Hepatocyte (in vitro differentiated cells): ENCODE measurements around the gene ENAM. TPM values are rescaled to one million over a fixed set of nuclear protein-coding genes. Genes with fewer than 3 reads are reported as not detected.

Experiments
- DNase-seq: peaks from one replicate; pipeline ENCODE4 v3.0.0-alpha.2; 2016; ENCODE audit warnings: low spot score
- H2AFZ ChIP-seq: fragments of 200-600 bp; sonication (generic); 2 replicates; pipeline ENCODE4 v1.6.0; 2016; ENCODE audit warnings: antibody characterized with exemption, mild to moderate bottlenecking
- H3K27ac ChIP-seq: fragments of 200-600 bp; sonication (generic); 2 replicates; pipeline ENCODE4 v1.5.1; 2016; ENCODE audit warnings: mild to moderate bottlenecking
- H3K27me3 ChIP-seq: fragments of 200-600 bp; sonication (generic); 2 replicates; pipeline ENCODE4 v1.6.1; 2016
- H3K36me3 ChIP-seq: fragments of 200-600 bp; sonication (generic); replicated peaks from 2 replicates; pipeline ENCODE4 v1.5.1; 2016; ENCODE audit warnings: low read depth; ENCODE audit not compliant: insufficient read depth
- H3K4me1 ChIP-seq: fragments of 200-600 bp; sonication (generic); 2 replicates; pipeline ENCODE4 v1.5.1; 2016; ENCODE audit warnings: mild to moderate bottlenecking, moderate library complexity; ENCODE audit not compliant: insufficient read depth
- H3K4me2 ChIP-seq: fragments of 200-600 bp; sonication (generic); 2 replicates; pipeline ENCODE4 v1.6.0; 2016
- H3K4me3 ChIP-seq: fragments of 200-600 bp; sonication (generic); 2 replicates; pipeline ENCODE4 v1.5.1; 2016; ENCODE audit warnings: mild to moderate bottlenecking
- H3K79me2 ChIP-seq: fragments of 200-600 bp; sonication (generic); 2 replicates; pipeline ENCODE4 v1.6.0; 2017; ENCODE audit warnings: mild to moderate bottlenecking
- H3K9me2 ChIP-seq: fragments of 200-600 bp; sonication (generic); replicated peaks from 2 replicates; pipeline ENCODE4 v1.6.0; 2017; ENCODE audit warnings: mild to moderate bottlenecking; ENCODE audit not compliant: insufficient read depth
- H3K9me3 ChIP-seq: fragments of 200-600 bp; sonication (generic); 2 replicates; pipeline ENCODE4 v1.5.1; 2016; ENCODE audit warnings: low read depth, mild to moderate bottlenecking
- H4K20me1 ChIP-seq: fragments of 200-600 bp; sonication (generic); 2 replicates; pipeline ENCODE4 v1.6.0; 2016; ENCODE audit warnings: mild to moderate bottlenecking; ENCODE audit not compliant: insufficient read depth, poor library complexity, severe bottlenecking
- CTCF ChIP-seq: fragments of 200-600 bp; sonication (generic); IDR thresholded peaks from 2 replicates; pipeline ENCODE4 v1.5.1; 2016; ENCODE audit warnings: antibody characterized with exemption, mild to moderate bottlenecking; ENCODE audit not compliant: poor library complexity
- EZH2 ChIP-seq: fragments of 200-600 bp; sonication (generic); IDR thresholded peaks from 2 replicates; pipeline ENCODE4 v1.6.1; 2016; ENCODE audit warnings: antibody characterized with exemption, mild to moderate bottlenecking, borderline replicate concordance
- EZH2phosphoT487 ChIP-seq: fragments of 200-600 bp; sonication (generic); IDR thresholded peaks from one replicate; pipeline ENCODE4 v1.6.1; 2018; ENCODE audit warnings: antibody characterized with exemption, mild to moderate bottlenecking, low read depth, moderate library complexity; ENCODE audit not compliant: unreplicated experiment, severe bottlenecking
- WGBS: methylation state at CpG from one replicate; pipeline ENCODE4 v1.1.6; 2016; ENCODE audit warnings: low lambda C conversion rate; ENCODE audit errors: missing lambda C conversion rate; 5-methylcytosine and 5-hydroxymethylcytosine counted together
- polyA plus RNA-seq: library from polyadenylated mRNA; unstranded; fragments of >200 nt; fragmentation: Nextera tagmentation; extraction: Ambion mirVana; gene quantifications from 2 replicates; pipeline ENCODE4 v1.2.1, GENCODE V29; 2016
- total RNA-seq: library from RNA; depleted of rRNA; stranded (reverse); fragments of >200 nt; gene quantifications from 2 replicates; pipeline ENCODE4 v1.2.3, GENCODE V29; 2014

ENAM gene
- total and polyA plus RNA-seq, 2 experiments from 2014 or later = 0.20 to 0.64 TPM

DNA sequence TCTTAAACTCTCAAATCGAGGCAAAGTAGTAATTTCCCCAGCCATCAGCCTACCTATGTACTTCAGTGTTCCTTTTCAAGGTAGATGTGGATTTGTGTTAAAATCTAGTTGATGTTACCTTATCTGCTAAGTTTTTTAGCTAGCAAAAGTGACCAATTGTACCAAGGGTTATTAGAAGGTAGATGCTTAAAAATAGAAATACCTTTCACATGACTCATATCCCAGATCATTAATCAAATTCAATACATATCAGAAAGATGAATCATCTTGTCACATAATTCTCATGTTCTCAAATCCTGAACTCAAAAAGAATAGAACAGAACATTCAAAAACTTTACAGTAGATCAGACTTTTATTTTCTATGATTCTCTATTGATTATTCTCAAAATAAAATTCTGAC is 3.5 kb downstream of the ENAM start:
- Histone ChIP-seq H3K4me1 (no peaks in the 10 kb centered on the region), H4K20me1 (no peaks in the 10 kb centered on the region), H3K27ac (no peak overlapping the region), H2AFZ (no peak overlapping the region), H3K9me2 (no peaks in the 10 kb centered on the region), H3K4me2 (no peak overlapping the region), H3K4me3 (no peak overlapping the region), H3K36me3 (no peaks in the 10 kb centered on the region), H3K79me2 (no peaks in the 10 kb centered on the region), H3K27me3 (no peaks in the 10 kb centered on the region), H3K9me3 (no peaks in the 10 kb centered on the region)
- no peak for TF ChIP-seq EZH2
- no peak for TF ChIP-seq EZH2phosphoT487
- TF ChIP-seq CTCF = no peak
- WGBS = 95% methylated on average over 1 of the region's 1 CpG
- no peak for DNase-seq

GRCh38 chr4:70634482-70634881 is 5.9 kb downstream of the ENAM start:
- Histone ChIP-seq H3K9me2 (no peaks in the 10 kb centered on the region), H3K79me2 (no peaks in the 10 kb centered on the region), H3K4me2 (no peak overlapping the region), H3K4me1 (no peaks in the 10 kb centered on the region), H3K9me3 (no peaks in the 10 kb centered on the region), H2AFZ (no peak overlapping the region), H3K4me3 (no peak overlapping the region), H3K27ac (no peak overlapping the region), H3K36me3 (no peaks in the 10 kb centered on the region), H3K27me3 (no peaks in the 10 kb centered on the region), H4K20me1 (no peaks in the 10 kb centered on the region)
- TF ChIP-seq EZH2 (no peak), CTCF (no peak), EZH2phosphoT487 (no peak)
- WGBS = 95% methylated on average over 5 of the region's 5 CpGs
- no peak for DNase-seq

GRCh38 chr4:70637239-70637913 is 8.8 kb downstream of the ENAM start:
- Histone ChIP-seq H3K4me3 (no peak overlapping the region), H3K4me1 (no peaks in the 10 kb centered on the region), H3K9me3 (no peaks in the 10 kb centered on the region), H4K20me1 (no peaks in the 10 kb centered on the region), H3K27me3 (no peaks in the 10 kb centered on the region), H3K36me3 (no peaks in the 10 kb centered on the region), H2AFZ (peak overlapping the region; percentile 15), H3K27ac (peak overlapping the region; percentile 38), H3K79me2 (no peaks in the 10 kb centered on the region), H3K9me2 (no peaks in the 10 kb centered on the region), H3K4me2 (peak overlapping the region; percentile 35)
- DNase-seq = peak; percentile 30
- 62% methylated on average over 8 of the region's 8 CpGs for WGBS
- no peak for TF ChIP-seq EZH2phosphoT487
- no peak for TF ChIP-seq EZH2
- no peak for TF ChIP-seq CTCF
